Keratinocyte (primary cell): ENCODE data around the gene CAMSAP1. TPM values are rescaled to one million over a fixed set of nuclear protein-coding genes. Genes with fewer than 3 reads are reported as not detected.

Source experiments
- DNase-seq: peaks from one replicate; pipeline ENCODE4 v3.0.0-alpha.2; 2011; ENCODE audit warnings: low read depth, missing footprints, low spot score
- FAIRE-seq: peaks from 2 replicates; lab custom pipeline; 2011; peaks lifted over from hg19 to GRCh38; lab: Jason Lieb, UNC
- H2AFZ ChIP-seq: 2 replicates; pipeline ENCODE4 v1.6.0; 2012; ENCODE audit warnings: low read length, control low read depth, inconsistent platforms; ENCODE audit not compliant: control insufficient read depth
- H3K27ac ChIP-seq: 2 replicates; pipeline ENCODE4 v1.5.1; 2011; ENCODE audit warnings: low read length; ENCODE audit not compliant: control insufficient read depth, insufficient read depth
- H3K27me3 ChIP-seq: 3 replicates; pipeline ENCODE4 v1.6.0; 2011; ENCODE audit warnings: low read length; ENCODE audit not compliant: control insufficient read depth, insufficient read depth; ENCODE audit errors: extremely low read depth
- H3K36me3 ChIP-seq, 2 experiments: 2 replicates in 1 of 2; 3 replicates in 1 of 2; pipeline ENCODE4 v1.5.1; 2011; ENCODE audit warnings: low read length in 2 of 2, mild to moderate bottlenecking in 1 of 2; ENCODE audit not compliant: control insufficient read depth in 2 of 2, insufficient read depth in 2 of 2; ENCODE audit errors: extremely low read depth in 1 of 2
- H3K4me1 ChIP-seq: 3 replicates; pipeline ENCODE4 v1.5.1; 2011; ENCODE audit warnings: low read length; ENCODE audit not compliant: control insufficient read depth, insufficient read depth; ENCODE audit errors: extremely low read depth
- H3K4me2 ChIP-seq: 3 replicates; pipeline ENCODE4 v1.6.0; 2011; ENCODE audit warnings: low read depth, low read length; ENCODE audit not compliant: control insufficient read depth, insufficient read depth; ENCODE audit errors: extremely low read depth
- H3K4me3 ChIP-seq, 3 experiments: fragments of 200-600 bp in 1 of 3; sonication (generic) in 1 of 3; 2 replicates in 2 of 3; 3 replicates in 1 of 3; pipeline ENCODE4 v1.5.1; 2011 to 2016; ENCODE audit warnings: low read length in 3 of 3, mild to moderate bottlenecking in 3 of 3, control low read depth in 2 of 3, inconsistent platforms in 1 of 3, low read depth in 1 of 3, mixed read lengths in 1 of 3, mixed run types in 1 of 3, moderate library complexity in 1 of 3; ENCODE audit not compliant: control insufficient read depth in 2 of 3, insufficient read depth in 2 of 3; ENCODE audit errors: extremely low read depth in 1 of 3
- H3K79me2 ChIP-seq: 2 replicates; pipeline ENCODE4 v1.6.0; 2012; ENCODE audit warnings: low read length; ENCODE audit not compliant: control insufficient read depth, insufficient read depth
- H3K9ac ChIP-seq: 3 replicates; pipeline ENCODE4 v1.6.0; 2011; ENCODE audit warnings: low read length; ENCODE audit not compliant: control insufficient read depth, insufficient read depth; ENCODE audit errors: extremely low read depth
- H3K9me1 ChIP-seq: 3 replicates; pipeline ENCODE4 v1.6.0; 2011; ENCODE audit warnings: low read length; ENCODE audit not compliant: control insufficient read depth, insufficient read depth; ENCODE audit errors: extremely low read depth
- H3K9me3 ChIP-seq: 2 replicates; pipeline ENCODE4 v1.5.1; 2012; ENCODE audit warnings: low read depth, low read length; ENCODE audit not compliant: control insufficient read depth
- H4K20me1 ChIP-seq: 3 replicates; pipeline ENCODE4 v1.6.0; 2011; ENCODE audit warnings: low read length; ENCODE audit not compliant: control insufficient read depth, insufficient read depth; ENCODE audit errors: extremely low read depth
- CTCF ChIP-seq, 3 experiments: IDR thresholded peaks in 1 of 3; conservative IDR thresholded peaks in 1 of 3; optimal IDR thresholded peaks in 1 of 3; 2 replicates in 2 of 3; 3 replicates in 1 of 3; pipeline versions ENCODE3 to v1.5.1; 2011; ENCODE audit warnings: low read length in 3 of 3, mild to moderate bottlenecking in 3 of 3, moderate library complexity in 2 of 3, control low read depth in 1 of 3, inconsistent platforms in 1 of 3; ENCODE audit not compliant: insufficient read depth in 2 of 3; ENCODE audit errors: extremely low read depth in 1 of 3
- EZH2 ChIP-seq: IDR thresholded peaks from one replicate; pipeline ENCODE4 v1.6.1; 2012; ENCODE audit warnings: inconsistent platforms, mild to moderate bottlenecking, low read length, moderate library complexity
- dilution Hi-C: fragments of 300-500 bp; cut with MboI; formaldehyde crosslinking; loops from one replicate; pipeline ENCODE4 v1.7.0; 2020; ENCODE audit warnings: low sequenced_read_pairs; ENCODE audit not compliant: extremely low pct_ligation_motif_present
- polyA plus RNA-seq, 5 experiments: library from polyadenylated mRNA; depleted of rRNA in 3 of 5; stranded (reverse) in 3 of 5; stranded (forward) in 1 of 5; unstranded in 1 of 5; fragments of >200 nt; gene quantifications; 1 replicate in 1 of 5; 2 replicates in 3 of 5; 3 replicates in 1 of 5; pipeline versions ENCODE4 v1.2.1 to v1.2.3, GENCODE V29; 2011 to 2012; ENCODE audit warnings: missing spikeins in 2 of 5, low read depth in 1 of 5, low replicate concordance in 1 of 5

The CAMSAP1 gene
- polyA plus RNA-seq, 1 donor (not counting 4 experiments of a cell fraction or from before 2014, with no cell fraction given) = 8.3 TPM

DNA sequence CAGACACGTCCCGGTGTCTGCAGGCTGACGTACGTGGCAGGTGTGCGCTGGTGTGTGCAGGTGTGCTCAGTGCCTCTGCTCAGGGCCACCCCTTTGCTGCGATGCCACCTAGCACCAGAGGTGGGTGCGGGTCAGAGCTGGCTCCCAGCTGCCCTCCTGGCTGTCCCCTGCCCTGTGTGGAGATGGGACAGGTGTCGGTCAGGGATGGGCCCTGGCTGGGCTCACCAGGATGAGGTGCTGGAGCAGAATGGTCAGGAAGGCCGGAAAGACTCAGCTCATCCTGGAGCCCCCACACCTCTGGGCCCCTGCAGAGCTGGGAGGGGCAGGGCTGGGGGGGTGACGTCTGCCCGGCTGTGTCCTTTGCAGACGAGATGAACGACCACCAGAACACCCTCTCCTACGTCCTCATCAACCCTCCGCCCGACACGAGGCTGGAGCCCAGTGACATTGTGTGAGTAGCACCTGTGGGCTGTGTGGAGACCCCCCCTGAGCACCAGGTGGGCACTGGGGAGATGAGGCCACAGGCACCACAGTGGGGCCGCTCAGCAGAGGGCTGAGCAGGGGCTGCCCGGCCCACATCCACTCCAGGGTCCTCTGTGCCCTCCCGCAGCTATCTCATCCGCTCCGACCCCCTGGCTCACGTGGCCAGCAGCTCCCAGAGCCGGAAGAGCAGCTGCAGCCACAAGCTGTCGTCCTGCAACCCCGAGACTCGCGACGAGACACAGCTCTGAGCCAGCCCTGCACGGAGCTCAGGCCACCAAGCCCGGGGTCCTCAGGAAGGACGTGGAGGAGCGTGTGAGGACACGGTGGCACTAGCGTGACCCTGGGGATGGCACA, 115.7 kb downstream of the CAMSAP1 start:
- no peak overlapping the region for H3K4me3 ChIP-seq
- H3K27ac ChIP-seq = no peak overlapping the region
- H3K4me1 ChIP-seq = no peaks in the 10 kb centered on the region
- H3K36me3 ChIP-seq = no peaks in the 10 kb centered on the region
- no peak for FAIRE-seq
- no peaks in the 10 kb centered on the region for H3K79me2 ChIP-seq
- H3K9ac ChIP-seq = no peak overlapping the region
- H3K9me3 ChIP-seq = no peaks in the 10 kb centered on the region
- no peak for DNase-seq
- dilution Hi-C loops = no loop called here
- H2AFZ ChIP-seq = no peak overlapping the region
- H3K4me2 ChIP-seq = no peak overlapping the region
- no peak for TF ChIP-seq CTCF (optimal IDR thresholded peaks at IDR 0.05 in 1 of 3, IDR thresholded peaks at IDR 0.05 in 1 of 3, conservative IDR thresholded peaks at IDR 0.05 in 1 of 3; ENCODE audit: extremely low read depth in 1 of 3, insufficient read depth in 2 of 3, low read length in 3 of 3)
- no peak for TF ChIP-seq EZH2
- no peaks in the 10 kb centered on the region for H4K20me1 ChIP-seq
- no peaks in the 10 kb centered on the region for H3K9me1 ChIP-seq
- H3K27me3 ChIP-seq = peaks cover 5% of the 10 kb centered on the region

- Histone ChIP-seq H3K4me1 (no peaks in the 10 kb centered on the region), H3K9me3 (no peaks in the 10 kb centered on the region), H3K9me1 (no peaks in the 10 kb centered on the region), H3K9ac (no peak overlapping the region), H3K79me2 (no peaks in the 10 kb centered on the region), H2AFZ (no peak overlapping the region), H4K20me1 (no peaks in the 10 kb centered on the region), H3K36me3 (no peaks in the 10 kb centered on the region), H3K4me2 (no peak overlapping the region), H3K4me3 (no peak overlapping the region), H3K27me3 (peaks cover 5% of the 10 kb centered on the region), H3K27ac (no peak overlapping the region)
- FAIRE-seq = no peak
- no peak for TF ChIP-seq EZH2
- TF ChIP-seq CTCF (optimal IDR thresholded peaks at IDR 0.05 in 1 of 3, IDR thresholded peaks at IDR 0.05 in 1 of 3, conservative IDR thresholded peaks at IDR 0.05 in 1 of 3; ENCODE audit: extremely low read depth in 1 of 3, insufficient read depth in 2 of 3, low read length in 3 of 3) = no peak
- DNase-seq = no peak
- dilution Hi-C loops = no loop called here
Observed at GRCh38 chr9:135790850-135791249, 116.5 kb downstream of the CAMSAP1 start.
